Left ventricle myocardium inferior (tissue), 1 donor: ENCODE data around the gene ACAT2. TPM values are rescaled to one million over a fixed set of nuclear protein-coding genes. Genes with fewer than 3 reads are reported as not detected.

ENCODE experiments used
- DNase-seq: peaks from one replicate; pipeline ENCODE4 v3.0.0-alpha.2; 2020
- H3K27ac ChIP-seq: fragments of 200-600 bp; replicated peaks from 2 replicates; pipeline ENCODE4 v1.8.0; 2021
- H3K27me3 ChIP-seq: fragments of 200-600 bp; 2 replicates; pipeline ENCODE4 v1.8.0; 2021; ENCODE audit warnings: low read depth
- H3K36me3 ChIP-seq: fragments of 200-600 bp; 2 replicates; pipeline ENCODE4 v1.8.0; 2021
- H3K4me1 ChIP-seq: fragments of 200-600 bp; 2 replicates; pipeline ENCODE4 v1.8.0; 2021
- H3K4me3 ChIP-seq: fragments of 200-600 bp; 2 replicates; pipeline ENCODE4 v1.8.0; 2021; ENCODE audit warnings: mild to moderate bottlenecking, moderate library complexity
- H3K9me3 ChIP-seq: fragments of 200-600 bp; replicated peaks from 2 replicates; pipeline ENCODE4 v1.8.0; 2021
- CTCF ChIP-seq: fragments of 200-600 bp; IDR thresholded peaks from 2 replicates; pipeline ENCODE4 v1.8.0; 2021; ENCODE audit warnings: antibody characterized with exemption, mild to moderate bottlenecking, borderline replicate concordance
- intact Hi-C: fragments of 100-400 bp; cut with micrococcal nuclease; formaldehyde crosslinking; loops from one replicate; pipeline ENCODE4 v1.11.0; 2022
- total RNA-seq: library from RNA; stranded (reverse); fragmentation: NEBNext Ultra II Directional; extraction: Animal tissue kit (Norgen Biotek cat#: 25700); gene quantifications from one replicate; pipeline ENCODE4 v1.2.1, GENCODE V29; 2021
- donor health status: DM: no; HTN: yes; CAD: no; lungs with severe emphysema.

The ACAT2 gene
- total RNA-seq, 1 donor from 2014 or later = 5.2 TPM

DNA sequence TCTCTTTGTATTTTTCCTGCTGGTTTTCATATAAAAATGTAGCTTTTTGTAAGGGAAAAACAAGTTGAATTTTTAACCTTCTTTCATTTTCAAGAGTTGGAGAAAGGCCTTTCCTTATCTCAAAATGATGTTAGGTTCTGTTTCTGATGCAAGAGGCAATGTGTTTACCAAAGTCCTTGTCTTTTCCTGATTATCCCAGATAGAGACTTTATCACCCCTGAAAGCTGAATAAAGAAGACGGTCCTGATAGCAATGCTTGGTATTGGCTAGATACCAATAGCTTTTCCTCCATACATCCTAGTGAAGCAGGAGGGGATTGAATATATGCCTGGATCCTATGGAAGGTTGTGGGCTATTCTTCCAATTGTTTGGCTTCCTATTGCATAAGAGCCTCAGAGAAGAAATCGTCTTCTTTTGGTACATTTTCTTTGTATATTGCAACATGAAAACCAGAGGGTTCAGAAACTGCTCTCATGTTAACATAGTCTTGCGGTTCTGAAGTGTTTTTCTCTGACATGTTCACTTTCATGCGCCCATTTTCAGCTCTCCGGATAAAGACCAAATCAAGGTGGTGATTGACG is 43.7 kb downstream of the ACAT2 start:
- no peak overlapping the region for H3K4me3 ChIP-seq
- H3K36me3 ChIP-seq = no peaks in the 10 kb centered on the region

GRCh38 chr6:159806021-159806458 is 44.2 kb downstream of the ACAT2 start:
- no peaks in the 10 kb centered on the region for H3K27me3 ChIP-seq
- TF ChIP-seq CTCF = no peak
- intact Hi-C loops = no loop called here
- no peak for DNase-seq
- no peak overlapping the region for H3K27ac ChIP-seq
- H3K9me3 ChIP-seq = no peaks in the 10 kb centered on the region
- no peaks in the 10 kb centered on the region for H3K4me1 ChIP-seq
- H3K36me3 ChIP-seq = no peaks in the 10 kb centered on the region
- H3K4me3 ChIP-seq = no peak overlapping the region

More for the DNA sequence above, 43.7 kb downstream of the ACAT2 start:
- intact Hi-C loops = no loop called here
- DNase-seq = no peak
- H3K9me3 ChIP-seq = no peaks in the 10 kb centered on the region
- no peaks in the 10 kb centered on the region for H3K4me1 ChIP-seq
- H3K27me3 ChIP-seq = no peaks in the 10 kb centered on the region
- H3K27ac ChIP-seq = no peak overlapping the region
- no peak for TF ChIP-seq CTCF

GRCh38 chr6:159807150-159807858 is 45.5 kb downstream of the ACAT2 start:
- Histone ChIP-seq H3K9me3 (no peaks in the 10 kb centered on the region), H3K36me3 (no peaks in the 10 kb centered on the region), H3K27ac (no peak overlapping the region), H3K4me3 (no peak overlapping the region), H3K4me1 (no peaks in the 10 kb centered on the region), H3K27me3 (no peaks in the 10 kb centered on the region)
- intact Hi-C loops = no loop called here
- no peak for DNase-seq
- no peak for TF ChIP-seq CTCF

GRCh38 chr6:159808647-159809046 is 46.8 kb downstream of the ACAT2 start:
- Histone ChIP-seq H3K4me3 (no peak overlapping the region), H3K27ac (no peak overlapping the region), H3K4me1 (no peaks in the 10 kb centered on the region), H3K9me3 (no peaks in the 10 kb centered on the region), H3K36me3 (no peaks in the 10 kb centered on the region), H3K27me3 (no peaks in the 10 kb centered on the region)
- intact Hi-C loops = no loop called here
- no peak for DNase-seq
- no peak for TF ChIP-seq CTCF

- intact Hi-C loops = no loop called here
- TF ChIP-seq CTCF = no peak
- no peak for DNase-seq
These were observed 47.3 kb downstream of the ACAT2 start for GRCh38 chr6:159809149-159809548.

More at GRCh38 chr6:159809149-159809548, 47.3 kb downstream of the ACAT2 start:
- Histone ChIP-seq H3K36me3 (no peaks in the 10 kb centered on the region), H3K27ac (no peak overlapping the region), H3K4me3 (no peak overlapping the region), H3K27me3 (no peaks in the 10 kb centered on the region), H3K9me3 (no peaks in the 10 kb centered on the region), H3K4me1 (no peaks in the 10 kb centered on the region)
